Retinal pigment epithelial cell (primary cell): Measurements from ENCODE around the gene LYAR.
"Not testable (repeated sequence)": the region's sequence is repeated elsewhere in the genome, so short reads cannot be mapped to it uniquely, and the experiment has no call there.

Experiments
- DNase-seq: peaks from one replicate; pipeline ENCODE4 v3.0.0-alpha.2; 2010; ENCODE audit warnings: low read depth
- H3K4me3 ChIP-seq: 2 replicates; pipeline ENCODE4 v1.5.1; 2011; ENCODE audit warnings: mild to moderate bottlenecking, low read length, control low read depth, moderate library complexity
- TF ChIP-seq, protein P1 (sequence below): conservative IDR thresholded peaks from 2 replicates; pipeline ENCODE4 v1.5.1; 2011; ENCODE audit warnings: low read depth, low read length, control low read depth, inconsistent platforms

Gene LYAR

DNA sequence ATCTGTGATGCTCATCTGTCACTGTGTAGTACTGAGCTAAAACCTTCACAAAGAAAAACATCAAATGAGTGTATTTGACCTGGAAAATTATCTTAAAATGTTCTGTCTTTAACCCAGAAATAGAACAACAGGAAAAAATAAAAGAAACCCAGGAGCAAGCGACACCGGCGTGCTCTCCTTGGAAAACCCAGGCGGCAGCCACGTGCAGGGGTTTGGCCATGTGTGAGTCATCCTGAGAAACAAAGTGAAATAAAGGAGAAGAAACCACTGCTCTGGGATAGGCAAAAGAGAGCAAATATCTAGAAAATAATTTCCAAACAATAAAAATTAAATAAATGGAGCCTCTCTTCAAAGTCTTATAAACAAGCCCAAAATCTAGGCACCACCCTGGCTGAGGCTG, 22.0 kb downstream of the LYAR start:
- TF ChIP-seq, protein P1, sequence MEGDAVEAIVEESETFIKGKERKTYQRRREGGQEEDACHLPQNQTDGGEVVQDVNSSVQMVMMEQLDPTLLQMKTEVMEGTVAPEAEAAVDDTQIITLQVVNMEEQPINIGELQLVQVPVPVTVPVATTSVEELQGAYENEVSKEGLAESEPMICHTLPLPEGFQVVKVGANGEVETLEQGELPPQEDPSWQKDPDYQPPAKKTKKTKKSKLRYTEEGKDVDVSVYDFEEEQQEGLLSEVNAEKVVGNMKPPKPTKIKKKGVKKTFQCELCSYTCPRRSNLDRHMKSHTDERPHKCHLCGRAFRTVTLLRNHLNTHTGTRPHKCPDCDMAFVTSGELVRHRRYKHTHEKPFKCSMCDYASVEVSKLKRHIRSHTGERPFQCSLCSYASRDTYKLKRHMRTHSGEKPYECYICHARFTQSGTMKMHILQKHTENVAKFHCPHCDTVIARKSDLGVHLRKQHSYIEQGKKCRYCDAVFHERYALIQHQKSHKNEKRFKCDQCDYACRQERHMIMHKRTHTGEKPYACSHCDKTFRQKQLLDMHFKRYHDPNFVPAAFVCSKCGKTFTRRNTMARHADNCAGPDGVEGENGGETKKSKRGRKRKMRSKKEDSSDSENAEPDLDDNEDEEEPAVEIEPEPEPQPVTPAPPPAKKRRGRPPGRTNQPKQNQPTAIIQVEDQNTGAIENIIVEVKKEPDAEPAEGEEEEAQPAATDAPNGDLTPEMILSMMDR = no peak
- H3K4me3 ChIP-seq = no peak overlapping the region
- no peak for DNase-seq

DNA sequence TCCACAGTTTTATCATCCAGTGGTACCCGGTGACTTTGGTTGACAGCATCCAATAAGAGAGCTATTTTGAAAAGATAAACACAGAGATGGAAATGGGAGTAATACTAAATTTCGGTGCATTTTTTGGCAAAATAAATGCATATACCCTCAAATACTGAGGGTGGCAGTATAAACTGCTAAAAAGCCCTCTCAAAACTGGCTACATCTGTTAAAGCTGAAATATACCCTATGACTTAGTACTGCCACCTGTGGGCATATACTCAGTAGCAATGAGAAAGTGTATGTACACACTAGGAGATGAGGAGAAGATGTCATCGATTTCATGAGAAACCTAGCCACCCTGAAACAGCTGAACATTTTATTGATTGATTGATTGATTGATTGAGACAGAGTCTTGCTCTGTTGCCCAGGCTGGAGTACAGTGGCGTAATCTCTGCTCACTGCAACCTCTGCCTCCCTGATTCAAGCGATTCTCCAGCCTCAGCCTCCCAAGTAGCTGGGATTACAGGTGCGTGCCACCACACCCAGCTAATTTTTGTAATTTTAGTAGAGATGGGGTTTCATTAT, 29.7 kb downstream of the LYAR start:
- no peak overlapping the region for H3K4me3 ChIP-seq
- TF ChIP-seq, protein P1 = peak; percentile 48
- DNase-seq = no peak

DNA sequence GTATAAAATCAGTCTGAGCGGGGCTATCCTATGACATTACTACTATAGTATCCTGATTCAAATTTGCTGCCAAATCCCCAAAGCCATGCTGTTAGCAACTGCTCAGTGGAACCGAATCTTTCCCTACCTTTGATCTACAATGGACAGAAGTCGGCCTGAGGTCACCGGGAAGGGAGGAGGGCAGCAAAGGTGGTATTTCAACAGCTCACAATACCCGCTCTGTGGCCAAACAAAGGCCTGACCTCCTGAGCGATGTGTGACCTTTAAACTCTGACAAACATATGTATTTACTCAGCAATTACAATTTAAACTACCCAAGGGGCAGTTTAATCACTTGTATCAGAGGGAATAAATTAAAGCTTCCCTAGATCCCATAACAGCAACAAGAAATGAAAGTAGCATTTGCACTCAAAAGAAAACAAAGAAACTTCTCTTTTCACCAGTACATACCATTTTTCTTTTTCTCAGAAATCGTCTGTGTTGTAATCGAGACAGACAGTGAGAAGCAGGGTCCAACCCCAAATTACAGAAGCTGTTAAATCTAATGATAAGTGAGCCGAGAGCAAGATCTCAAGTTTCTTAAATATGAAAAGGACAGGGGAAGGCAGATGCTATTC, 30.4 kb downstream of the LYAR start:
- no peak overlapping the region for H3K4me3 ChIP-seq
- TF ChIP-seq, protein P1 = no peak

DNA sequence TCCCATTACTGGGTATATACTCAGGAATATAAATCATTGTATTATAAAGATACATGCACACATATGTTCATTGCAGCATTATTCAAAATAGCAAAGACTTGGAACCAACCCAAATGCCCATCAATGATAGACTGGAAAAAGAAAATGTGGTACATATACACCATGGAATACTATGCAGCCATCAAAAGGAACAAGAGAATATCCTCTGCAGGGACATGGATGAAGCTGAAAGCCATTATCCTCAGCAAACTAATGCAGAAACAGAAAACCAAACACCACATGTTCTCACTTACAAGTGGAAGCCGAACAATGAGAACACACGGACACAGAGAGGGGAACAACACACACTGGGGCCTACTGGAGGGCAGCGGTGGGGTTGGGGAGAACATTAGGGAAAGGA, 32.2 kb downstream of the LYAR start:
- H3K4me3 ChIP-seq, DNase-seq: not testable (repeated sequence)

More for the DNA sequence above, 30.4 kb downstream of the LYAR start:
- DNase-seq = no peak

DNA sequence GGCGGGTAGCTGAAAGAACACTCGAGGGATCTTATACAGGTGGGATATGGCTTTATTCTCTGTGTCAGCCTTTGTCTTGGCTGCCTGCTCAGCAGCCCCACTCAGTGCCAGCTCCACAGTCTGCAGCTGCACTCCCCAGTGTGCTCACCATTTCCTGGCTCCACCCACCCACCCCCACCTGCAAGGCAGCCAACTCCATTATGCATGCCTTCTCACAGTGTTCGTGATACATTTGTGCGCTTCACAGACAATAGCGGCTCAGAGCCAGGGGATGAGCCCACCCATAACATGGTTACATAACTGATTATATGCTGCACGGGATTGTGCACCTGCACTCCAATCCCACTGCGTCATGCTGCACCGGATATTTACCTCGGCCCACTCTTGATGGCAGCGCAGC, 33.2 kb downstream of the LYAR start:
- H3K4me3 ChIP-seq = no peak overlapping the region
- DNase-seq = no peak
- TF ChIP-seq, protein P1 = no peak

DNA sequence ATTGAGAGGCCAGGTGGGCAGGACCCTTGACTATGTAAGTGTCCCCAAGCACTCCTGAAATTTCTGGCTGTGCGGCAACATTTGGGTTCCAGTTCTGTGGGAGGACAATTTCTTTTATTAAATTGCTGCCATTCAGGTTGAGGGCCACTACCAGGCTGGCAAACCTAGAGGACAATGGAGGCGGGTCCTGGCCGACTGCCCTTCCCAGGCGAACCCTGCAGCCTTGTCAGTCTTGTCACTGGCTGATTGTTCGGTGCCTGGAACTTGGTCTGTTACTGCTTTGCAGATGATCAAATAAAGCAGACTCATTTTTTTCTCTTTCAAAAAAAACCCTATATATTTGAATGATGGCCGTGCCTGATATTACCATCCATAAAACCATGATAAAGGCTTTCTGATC, 35.3 kb downstream of the LYAR start:
- H3K4me3 ChIP-seq = no peak overlapping the region
- no peak for DNase-seq
- TF ChIP-seq, protein P1 = no peak

DNA sequence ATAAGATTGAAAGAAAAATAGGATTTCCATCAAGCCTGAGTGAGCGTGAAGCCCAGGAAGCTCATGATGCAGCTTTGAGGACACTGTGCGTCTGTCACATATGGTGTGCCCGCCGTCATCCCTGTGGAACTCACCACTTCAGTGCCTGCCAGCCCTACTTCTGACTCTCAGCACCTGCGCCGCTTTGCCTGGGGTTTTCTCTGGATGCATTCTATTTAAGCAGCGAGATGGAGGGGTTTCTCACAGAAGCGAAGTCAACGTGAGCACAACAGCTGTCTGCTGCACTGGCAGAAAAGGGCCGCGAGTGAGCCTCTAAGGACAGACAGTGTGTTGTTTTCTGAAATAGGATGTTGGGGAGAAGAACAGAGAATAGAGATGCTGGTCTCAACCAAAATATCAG, 35.8 kb downstream of the LYAR start:
- H3K4me3 ChIP-seq = no peak overlapping the region
- no peak for DNase-seq
- TF ChIP-seq, protein P1 = no peak
